ENCODE data around the gene TMEM150B.

TMEM150B gene

GRCh38 chr19:55354698-55355212 is 29.6 kb upstream of the TMEM150B start, which contains the start of gene COX6B2:
Gene COX6B2, minus strand, starts transcription at chr19:55354719. Its CDS starts 198 bp downstream, at chr19:55354521.
- DNase-seq = no peak

DNA sequence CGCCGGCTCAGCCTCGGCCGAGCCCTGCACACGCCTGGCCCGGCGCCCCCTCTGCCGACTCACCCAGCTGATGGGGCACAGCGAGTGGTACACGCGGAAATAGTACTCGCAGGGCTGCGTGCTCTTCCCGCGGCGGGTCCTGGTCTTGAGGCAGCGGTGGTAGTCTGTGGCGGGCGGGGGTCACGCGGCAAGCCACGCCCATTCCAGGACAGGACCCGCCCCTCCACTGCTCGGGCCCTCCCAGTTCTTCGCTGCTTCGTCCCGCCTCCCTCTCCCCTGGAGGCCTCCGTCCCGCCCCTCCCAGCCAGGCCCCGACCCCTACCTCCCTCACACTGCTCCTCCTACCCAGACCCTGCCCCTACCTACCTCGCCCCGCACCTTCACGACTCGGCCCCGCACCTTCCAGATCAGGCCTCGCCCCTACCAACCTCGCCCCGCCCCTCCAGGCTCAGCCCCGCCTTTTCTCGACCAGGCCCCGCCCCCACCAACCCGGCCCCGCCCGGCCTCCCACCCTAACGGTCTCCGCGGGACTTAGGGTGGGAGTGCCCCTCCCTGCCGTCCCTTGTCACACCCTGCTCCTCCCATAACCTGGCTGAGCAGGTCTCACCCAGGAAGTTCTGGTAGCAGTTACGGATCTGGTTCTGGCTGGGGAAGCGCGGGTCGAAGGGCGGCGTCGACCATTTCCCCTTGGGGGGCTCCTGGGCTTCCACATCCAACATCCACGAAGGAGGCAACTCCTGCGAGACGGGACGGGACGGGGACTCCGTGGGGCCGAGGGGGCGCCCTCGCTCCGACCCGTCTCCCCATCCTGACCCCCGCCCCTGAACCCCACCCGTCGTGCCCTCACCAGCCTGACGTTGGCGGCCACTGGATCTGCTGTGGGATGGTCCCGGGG is 28.9 kb upstream of the TMEM150B start:
- peak; percentile 80 for DNase-seq

DNA sequence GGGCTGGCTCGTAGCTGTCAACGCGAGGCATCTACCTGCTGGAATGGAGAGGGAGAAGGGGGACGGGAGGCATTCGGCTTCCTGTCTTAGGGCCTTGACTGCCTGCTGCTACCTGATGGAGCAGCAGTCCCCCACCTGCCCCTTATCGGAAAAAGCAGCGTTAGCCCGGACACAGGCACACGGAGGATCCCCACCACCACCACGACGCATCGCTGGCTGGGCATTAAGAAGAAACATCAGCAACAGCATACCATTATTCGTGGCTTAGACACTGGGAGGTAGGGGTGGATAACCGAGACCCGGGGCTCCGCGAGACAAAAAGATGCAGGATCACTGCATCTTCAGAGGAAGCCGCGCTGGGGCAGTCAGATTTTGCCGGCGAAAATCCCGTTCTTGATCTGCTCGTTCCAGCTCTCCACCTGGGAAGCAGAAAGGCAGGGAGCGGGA is 28.2 kb upstream of the TMEM150B start:
- no peak for DNase-seq

DNA sequence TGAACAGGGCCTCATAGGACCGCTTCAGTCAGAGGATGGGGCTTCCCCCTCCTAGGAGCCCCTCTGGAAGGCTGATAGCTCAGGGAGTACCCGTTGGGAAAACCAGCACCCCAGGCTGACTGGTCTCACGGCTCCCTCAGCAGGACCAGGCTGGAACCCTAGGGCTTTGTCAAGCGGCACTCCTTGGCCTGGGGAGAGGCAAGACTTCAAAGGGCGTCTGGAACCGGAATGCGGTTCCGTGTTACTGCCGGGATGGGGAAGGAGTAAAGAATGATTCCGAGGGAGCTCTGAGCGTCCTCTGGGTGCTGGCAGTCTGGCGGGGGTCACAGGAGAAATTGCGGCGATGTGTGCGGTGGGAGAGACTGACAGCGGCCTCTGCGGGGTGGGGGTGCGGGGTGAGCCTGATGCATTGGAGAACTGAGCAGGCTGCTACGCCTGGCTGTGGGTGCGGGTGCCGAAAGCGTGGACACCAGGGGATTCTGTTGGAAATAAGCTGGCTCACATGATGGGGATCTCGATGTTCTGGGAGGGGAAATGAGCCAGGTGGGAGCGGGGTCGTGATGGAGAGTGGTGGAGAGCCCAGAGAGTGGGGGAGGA is 27.5 kb upstream of the TMEM150B start:
- no peak for DNase-seq

DNA sequence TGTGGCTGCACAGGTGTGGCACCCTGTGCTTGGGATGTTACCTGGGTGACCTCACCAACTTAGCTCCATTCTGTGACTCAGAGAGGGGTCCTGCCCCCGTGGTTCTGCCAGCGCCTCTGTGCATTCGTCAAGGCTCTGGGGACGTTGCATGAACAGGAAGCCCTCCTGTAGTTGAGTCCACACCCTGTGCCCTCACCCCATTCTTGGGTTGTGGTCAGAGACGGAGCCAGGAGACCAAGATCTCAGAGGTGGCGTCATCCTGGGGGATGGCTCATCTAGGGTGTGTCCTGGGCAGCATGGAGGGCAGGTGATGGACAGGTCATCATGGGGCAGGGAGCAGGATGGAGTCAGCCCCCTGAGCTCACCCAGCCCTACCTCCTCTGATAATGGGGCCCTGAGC is 26.9 kb upstream of the TMEM150B start:
- no peak for DNase-seq

GRCh38 chr19:55350620-55351315 is 25.6 kb upstream of the TMEM150B start:
- DNase-seq = no peak

DNA sequence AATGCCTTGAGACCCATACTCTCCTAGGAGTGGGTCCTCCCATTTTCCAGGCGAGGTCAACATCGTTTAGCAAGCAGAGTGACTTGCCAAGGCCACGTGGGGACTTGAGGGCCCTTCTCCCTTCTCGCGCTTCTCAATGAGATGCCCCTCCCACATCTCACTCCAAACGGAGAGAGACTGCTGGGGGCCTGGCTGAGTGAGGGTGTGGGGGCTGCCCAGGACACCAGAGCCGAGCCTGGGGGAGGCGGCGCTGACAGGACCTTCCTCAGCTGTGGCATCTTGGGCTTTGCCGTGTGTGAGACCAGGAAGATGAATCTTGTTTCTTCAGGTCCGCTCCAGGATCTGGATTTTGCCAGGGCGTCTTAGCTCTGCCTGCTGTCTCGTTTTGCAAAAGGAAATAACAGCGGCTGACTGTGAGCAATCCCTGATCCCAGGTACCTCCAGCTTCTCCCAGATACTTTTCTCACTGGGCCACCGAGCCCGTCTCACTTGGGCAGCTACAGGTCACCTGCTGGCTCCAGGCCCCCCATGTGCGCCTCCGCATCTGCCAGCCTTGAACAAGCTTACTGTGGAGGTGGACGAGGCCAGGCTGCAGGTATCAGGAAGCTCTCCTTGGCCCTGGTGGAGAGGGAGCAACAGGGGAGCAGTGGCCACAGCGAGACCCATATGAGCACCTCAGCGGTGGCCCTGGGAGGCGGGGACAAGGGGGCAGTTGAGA is 23.3 kb upstream of the TMEM150B start:
- DNase-seq = no peak

GRCh38 chr19:55347442-55348009 is 22.4 kb upstream of the TMEM150B start:
- no peak for DNase-seq

GRCh38 chr19:55346725-55347441 is 21.7 kb upstream of the TMEM150B start:
- no peak for DNase-seq

DNA sequence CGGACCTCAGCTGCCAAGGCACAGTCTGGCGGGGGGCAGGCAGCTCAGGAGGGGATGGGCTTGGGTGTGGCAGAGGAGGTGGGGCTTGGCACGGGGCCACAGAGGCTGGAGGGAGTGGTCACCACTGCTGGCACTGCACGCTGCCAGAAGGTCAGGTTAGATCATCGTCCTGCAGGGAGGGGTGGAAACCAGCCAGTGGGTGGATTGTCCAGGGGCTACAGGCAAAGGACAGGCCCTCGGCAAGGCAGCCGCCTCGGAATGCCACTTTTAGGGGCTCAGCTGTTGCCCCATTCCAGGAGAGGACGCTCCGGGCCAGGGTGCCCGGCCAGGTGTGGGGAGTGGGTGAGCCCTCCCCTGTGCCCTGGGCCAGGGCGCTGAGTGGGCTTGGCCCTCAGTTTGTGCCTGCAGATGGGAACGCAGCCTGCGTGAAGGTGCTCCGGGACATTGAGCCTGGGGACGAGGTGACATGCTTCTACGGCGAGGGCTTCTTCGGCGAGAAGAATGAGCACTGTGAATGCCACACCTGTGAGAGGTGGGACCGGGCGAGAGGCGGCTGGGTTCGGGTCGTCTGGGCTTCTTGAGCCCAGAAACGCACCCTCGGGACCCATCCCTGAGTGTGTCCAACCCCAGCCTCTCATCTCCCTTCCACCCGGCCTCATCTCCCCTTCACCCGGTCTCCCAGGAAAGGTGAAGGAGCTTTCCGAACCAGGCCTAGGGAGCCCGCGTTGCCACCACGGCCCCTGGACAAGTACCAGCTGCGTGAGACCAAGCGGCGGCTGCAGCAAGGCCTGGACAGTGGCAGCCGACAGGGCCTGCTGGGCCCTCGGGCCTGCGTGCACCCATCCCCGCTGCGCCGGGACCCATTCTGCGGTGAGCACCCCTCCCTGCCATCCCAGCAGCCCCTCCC is 20.9 kb upstream of the TMEM150B start:
- no peak for DNase-seq

DNA sequence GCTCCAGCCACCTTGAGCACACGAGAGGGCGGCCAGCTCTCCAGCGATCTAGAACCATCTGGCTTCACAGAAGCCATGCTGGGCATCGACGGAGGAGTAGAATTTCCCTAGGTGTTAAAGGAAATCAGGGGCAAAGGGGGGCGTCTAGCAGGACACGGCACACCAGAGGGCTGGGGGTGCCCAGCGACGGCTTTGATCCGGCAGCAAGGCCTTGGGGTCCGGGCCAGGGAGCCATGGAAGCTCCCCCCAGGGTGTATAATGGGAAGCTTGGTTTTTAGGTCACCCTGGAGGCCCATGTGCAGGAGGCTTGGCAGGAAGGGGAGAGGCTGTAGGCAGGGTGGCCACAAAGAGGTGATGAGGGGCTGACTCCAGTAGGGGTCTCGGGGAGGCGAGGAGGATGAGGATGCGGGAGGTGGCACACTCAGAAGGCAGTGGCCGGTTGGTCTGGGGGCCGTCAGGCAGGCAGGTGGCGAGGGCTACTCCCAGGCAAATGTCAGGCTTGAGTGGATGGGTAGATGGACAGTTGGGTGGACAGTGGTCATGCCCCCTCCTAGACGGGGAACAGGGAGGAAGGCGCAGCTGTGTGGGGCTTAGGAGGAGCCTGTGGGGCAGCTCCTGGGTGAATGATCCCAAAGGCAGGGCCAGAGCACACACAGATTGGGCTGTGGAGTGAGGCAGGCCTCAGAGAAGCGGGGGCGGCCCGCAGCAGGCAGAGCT is 20.1 kb upstream of the TMEM150B start:
- no peak for DNase-seq

DNA sequence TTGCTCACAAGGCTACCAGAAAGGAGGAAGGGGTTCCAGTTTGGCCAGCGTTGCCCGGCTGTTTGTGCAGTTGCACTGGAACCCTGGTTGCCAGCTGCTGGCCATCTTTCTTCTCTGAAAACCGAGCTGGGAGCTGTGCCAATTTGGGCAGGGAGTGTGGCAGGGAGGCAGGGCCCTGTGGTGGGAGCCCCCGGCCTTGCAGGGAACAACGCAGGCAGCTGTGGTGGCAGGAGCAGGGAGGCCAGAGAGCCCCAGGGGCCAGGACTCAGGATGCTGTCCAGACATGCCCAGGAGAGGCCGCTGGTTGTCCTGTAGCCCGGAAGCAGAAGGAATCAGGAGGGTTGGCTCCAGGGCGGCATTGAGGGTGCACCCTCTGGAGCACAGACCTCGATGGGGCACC is 19.3 kb upstream of the TMEM150B start:
- no peak for DNase-seq

DNA sequence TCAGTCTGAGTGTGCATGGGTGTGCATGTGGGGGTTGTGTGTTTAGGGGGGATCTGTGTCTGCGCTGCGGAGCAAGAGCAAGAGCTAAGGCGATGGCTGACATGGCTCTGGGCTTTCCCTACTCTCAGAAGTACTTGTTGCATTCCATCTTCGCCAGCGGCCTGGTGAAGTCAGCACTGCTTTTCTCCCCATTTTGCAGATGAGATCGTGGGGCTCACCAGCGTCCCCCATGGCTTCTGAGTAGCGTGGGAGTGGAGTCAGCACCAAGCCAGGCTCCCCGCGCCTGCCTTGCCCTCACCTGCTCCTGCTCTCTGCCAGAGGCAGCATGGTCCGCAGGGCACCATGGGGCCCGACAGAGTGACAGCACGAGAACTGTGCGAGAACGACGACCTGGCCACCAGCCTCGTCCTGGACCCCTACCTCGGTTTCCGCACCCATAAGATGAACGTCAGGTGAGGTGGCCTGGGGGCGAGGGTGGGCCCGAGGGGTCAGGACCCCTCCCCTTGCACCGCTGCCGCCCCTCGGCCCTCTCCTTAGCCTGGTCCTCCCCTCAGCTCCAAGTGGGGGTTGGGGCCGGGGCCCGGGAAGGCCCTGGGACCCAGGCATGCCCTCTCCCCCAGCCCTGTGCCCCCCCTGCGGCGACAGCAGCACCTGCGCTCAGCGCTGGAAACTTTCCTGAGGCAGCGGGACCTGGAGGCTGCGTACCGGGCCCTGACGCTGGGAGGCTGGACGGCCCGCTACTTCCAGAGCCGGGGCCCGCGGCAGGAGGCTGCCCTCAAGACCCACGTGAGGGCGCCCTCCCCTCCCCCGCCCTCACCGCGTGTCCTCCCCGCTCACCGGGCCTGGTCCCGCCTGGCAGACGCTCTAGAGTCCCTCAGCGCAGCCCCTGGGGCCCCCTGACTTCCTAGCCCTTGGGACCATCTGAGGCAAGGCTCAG is 16.7 kb upstream of the TMEM150B start:
- no peak for DNase-seq

DNA sequence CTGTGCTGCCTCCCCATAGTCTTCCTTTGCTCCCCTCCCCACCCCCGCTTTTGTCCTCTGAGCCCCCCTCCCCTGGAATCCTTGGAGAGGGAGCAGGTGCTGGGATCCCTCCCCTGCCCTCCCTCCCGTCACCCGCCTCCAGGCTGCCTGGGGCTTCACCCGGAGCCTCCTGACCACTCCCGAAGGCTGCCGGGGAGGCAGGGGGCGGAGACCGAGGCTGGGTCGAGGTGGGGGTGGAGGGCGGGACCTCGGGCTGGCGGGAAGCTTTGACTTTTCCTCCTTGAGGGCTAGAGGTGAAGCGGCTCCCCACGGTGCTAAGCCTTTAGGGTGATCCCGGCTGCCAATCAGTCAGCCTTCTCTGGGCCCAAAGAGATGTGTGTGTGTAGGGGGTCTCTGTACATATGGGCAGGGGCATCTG is 16.0 kb upstream of the TMEM150B start:
- DNase-seq = peak; percentile 63

DNA sequence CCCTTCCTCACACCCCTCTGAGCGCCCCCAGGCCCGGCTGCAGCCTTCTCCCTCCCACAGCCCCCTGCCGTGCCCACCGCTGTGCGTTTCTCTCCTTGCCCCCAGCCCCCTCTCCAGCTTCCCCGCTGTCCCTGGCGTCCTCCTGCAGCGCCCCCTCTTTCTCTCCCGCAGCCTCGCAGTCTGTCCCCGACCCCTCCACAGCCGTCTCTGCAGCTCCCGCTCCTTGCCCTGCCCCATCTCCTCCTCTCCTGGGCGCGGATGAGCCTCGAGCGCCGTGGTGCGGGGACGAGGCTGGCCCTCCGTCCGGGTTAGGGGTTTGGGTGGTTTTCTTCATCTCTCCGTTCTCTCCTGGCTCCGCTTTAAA is 15.6 kb upstream of the TMEM150B start:
- peak; percentile 27 for DNase-seq

DNA sequence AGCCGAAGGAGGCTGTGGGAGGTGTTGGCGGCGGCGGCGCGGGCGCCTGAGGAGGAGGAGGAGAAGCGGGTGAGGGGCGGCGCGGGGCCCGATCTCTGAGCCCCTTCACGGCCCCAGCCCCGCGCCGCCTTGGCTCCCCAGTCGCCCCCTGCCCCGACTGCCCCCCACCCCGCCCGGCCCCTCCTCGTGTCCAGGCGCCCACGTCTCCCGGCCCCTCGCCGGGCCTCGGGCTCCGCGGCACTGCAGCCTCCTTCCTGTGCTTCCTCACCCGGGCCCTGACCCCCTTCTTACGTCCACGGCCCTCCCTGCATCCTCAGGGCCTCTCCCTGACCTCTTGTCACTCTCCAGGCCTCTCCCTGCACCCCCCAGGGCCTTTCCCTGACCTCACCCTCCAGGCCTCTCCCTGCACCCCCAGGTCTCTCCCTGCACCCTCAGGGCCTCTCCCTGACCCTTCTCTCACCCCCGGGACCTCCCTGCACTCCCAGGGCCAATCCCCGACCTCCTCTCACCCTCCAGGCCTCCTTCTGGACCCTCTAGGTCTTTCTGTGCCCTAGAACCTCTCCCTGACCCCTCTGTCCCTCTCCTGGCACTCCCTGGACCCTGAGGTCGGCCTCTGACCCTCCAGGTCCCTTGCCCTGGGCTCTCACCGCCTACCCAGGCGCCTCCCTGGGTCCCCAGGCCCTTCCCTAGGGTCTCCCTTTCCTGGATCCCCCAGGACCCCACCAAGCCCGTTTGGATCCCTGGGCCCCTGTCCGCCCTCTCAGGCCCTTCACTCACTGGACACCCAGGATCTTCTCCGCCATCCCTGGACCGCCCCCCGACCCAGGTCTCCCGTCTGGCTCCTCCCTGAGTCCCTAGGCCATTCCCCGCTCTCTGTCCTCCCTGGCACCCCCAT is 15.0 kb upstream of the TMEM150B start:
- no peak for DNase-seq

DNA sequence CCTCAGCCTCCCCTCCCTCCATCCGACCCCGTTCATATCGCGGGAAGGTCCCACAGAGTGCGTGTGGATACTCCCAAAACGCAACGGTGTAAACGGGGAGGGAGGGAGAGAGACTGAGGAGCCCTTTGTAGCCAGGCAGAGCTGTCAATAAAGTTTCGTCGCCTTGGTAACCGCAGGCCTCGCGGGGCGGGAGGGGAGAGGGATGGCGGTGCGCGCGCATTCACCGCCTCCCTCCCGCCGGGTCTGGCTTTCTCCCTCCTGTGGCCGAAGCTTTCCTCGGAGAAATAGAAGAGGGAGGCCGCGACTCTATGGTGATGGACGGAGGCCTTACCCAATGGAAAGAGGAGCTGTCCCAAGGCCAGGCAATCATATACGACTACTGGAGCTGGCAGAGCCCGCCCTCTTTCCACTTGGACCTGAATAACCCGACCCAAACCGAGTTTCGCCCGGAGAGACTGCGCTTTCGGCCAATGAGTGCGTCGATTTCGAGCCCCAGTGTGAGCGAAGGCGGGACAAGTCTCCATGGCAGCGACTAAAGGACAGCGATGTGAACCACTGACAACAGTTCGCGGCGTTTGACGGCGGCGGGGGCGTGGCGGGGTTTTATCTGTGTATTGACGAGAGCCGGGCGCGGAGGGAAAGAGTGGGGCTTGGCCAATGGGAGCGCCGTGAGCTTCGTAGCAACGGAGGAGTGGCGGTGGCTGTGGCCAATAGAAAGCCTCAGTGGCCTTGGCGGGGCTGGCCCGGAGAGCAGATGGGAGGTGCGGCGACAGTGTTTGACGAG is 14.2 kb upstream of the TMEM150B start, which contains the start of gene KMT5C:
KMT5C (plus strand) TSS at position 772 of the 784 bp plus-strand sequence. CDS start 2,061 bp downstream, outside the sequence.
- DNase-seq = peak; percentile 100
